LHCN-M2 (cell line): ENCODE measurements around the gene IL10RB. TPM values are rescaled to one million over a fixed set of nuclear protein-coding genes. Genes with fewer than 3 reads are reported as not detected.
"Not testable (repeated sequence)": the region's sequence is repeated elsewhere in the genome, so short reads cannot be mapped to it uniquely, and the experiment has no call there.

Source experiments
- DNase-seq: peaks from one replicate; pipeline ENCODE4 v3.0.0-alpha.2; 2012; ENCODE audit warnings: low read depth
- total RNA-seq: library from RNA; depleted of rRNA; stranded (reverse); fragments of >200 nt; gene quantifications from 2 replicates; pipeline ENCODE4 v1.2.3, GENCODE V29; 2014

IL10RB gene
- total RNA-seq, 1 experiment from 2014 or later: 38.5 TPM

- no peak for DNase-seq
Observed at GRCh38 chr21:33301632-33302002, 35.5 kb downstream of the IL10RB start.

DNA sequence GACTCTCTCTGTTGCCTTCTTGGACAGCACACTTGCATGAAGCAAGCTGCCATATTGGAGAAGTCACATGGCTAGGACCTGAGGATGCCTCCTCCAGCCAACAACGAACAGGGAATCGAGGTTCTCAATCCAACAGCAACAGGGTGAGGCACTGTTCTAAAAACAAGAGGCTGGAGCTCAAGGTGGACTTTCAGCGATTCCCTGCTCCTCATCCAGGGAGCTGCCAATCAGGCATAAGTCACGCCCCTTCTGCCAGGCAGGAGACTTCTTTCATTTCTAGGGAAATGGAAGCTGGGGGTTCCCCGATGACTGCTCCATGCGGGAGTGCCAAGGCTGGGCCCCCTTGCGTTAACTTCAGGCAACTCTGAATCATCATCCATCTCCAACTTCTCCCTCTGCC lies 35.9 kb downstream of the IL10RB start:
- no peak for DNase-seq

- no peak for DNase-seq
Observed at GRCh38 chr21:33302796-33303195, 36.6 kb downstream of the IL10RB start.

DNA sequence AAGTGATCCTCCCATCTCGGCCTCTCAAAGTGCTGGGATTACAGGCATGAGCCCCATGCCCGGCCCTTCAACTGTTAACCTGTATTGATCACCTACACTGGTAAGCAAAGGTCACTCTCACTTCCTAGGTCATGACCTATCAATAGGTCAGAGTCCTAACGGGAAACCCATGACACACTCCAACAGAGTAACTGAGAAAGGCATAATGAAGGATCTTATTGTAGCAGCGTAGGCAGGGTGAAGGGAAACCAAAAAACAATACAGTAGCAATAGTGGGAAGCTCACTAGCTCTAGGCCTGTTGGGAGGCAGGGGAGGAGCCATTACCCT lies 39.1 kb downstream of the IL10RB start:
- no peak for DNase-seq

- no peak for DNase-seq
Observed at GRCh38 chr21:33305938-33306337, 39.8 kb downstream of the IL10RB start.

GRCh38 chr21:33308586-33309490 lies 42.7 kb downstream of the IL10RB start:
- DNase-seq: peak; percentile 100

DNA sequence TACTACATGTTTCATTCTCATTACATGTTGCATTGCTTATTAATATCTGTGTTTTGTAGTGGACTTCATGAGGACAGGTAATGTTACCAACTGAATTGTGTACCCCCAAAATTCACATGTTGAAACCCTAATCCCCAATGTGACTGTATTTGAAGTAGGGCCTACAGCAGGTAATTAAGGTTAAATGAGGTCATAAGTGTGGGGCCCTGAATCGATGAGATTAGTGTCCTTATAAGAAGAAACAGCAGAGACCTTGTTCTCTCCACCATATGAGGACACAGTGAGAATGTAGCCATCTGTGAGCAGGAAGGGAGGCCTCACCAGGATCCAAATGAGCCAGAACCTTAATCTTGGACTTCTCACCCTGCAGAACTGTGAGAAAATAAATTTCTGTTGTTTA lies 43.6 kb downstream of the IL10RB start:
- DNase-seq: no peak

GRCh38 chr21:33312121-33312520 lies 46.0 kb downstream of the IL10RB start:
- DNase-seq: no peak

GRCh38 chr21:33313183-33313582 lies 47.0 kb downstream of the IL10RB start:
- no peak for DNase-seq

DNA sequence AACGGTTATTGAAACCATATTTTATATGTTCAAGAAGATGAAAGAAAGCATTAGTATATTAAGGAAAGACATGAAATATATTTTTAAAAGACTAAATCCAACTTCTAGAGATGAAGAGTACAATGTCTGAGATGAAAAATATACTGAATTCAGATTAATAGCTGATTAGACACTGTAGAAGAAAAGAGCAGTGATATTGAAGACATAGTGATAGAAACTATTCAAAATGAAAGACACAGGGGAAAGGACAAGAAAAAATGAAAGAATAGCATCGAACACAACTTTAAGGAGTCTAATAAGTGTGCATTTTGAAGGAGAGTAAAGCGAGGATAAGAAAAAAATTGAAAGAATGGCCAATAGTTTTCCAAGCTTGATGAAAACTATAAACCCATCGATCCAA lies 47.4 kb downstream of the IL10RB start:
- no peak for DNase-seq

- peak; percentile 62 for DNase-seq
Observed at GRCh38 chr21:33314111-33314510, 47.9 kb downstream of the IL10RB start.

DNA sequence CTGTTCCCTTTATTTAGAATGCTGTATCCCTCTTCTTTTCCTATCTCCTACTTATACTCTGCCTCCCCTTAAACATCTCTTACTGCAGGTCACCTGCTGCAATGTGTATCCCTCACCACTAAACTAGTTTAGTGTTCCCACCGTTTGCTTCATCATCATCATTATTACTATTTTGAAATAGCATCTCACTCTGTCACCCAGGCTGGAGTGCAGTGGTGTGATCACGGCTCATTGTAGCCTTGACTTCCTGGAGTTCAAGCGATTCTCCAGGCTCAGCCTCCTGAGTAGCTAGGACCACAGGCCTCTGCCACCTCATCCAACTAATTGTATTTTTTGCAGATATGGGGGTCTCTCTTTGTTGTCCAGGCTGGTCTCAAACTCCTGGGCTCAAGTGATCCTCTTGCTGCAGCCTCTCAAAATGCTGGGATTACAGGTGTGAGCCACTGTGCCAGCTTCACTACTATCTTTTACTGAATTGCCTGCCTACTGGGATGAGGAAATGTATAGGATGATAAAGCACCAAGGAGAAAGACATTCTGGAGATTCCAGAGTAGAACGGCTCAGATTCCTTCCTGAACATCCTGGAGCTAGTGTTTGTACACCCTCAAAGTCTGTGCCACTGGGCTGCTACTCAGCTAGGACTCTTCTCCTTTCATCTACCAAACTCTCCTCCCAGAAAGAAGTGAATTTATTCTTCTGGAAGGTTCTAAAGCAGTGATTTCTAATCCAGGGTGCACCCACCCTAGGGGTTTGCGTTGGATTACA lies 50.0 kb downstream of the IL10RB start:
- DNase-seq: no peak

DNA sequence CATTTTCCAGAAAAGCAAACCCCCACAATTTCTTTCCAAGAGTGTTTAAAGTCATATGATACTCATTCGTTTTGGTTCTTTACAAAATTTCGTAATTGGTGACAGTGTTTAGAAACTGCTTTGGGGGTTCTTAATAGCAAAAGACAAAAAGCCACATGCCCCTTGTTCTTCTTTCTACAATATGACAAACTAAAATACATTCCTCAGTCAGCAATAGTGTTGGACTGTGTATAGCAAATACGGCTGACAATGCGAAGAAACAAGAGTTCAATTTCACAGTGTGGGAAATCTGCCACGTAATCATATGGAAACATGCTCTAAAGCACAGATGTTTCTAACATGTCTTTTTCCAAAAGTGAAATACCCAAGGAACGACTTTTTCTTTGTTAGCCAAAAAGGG lies 51.0 kb downstream of the IL10RB start:
- DNase-seq: no peak

- no peak for DNase-seq
Observed at GRCh38 chr21:33317786-33318486, 51.8 kb downstream of the IL10RB start.

GRCh38 chr21:33321005-33321404 lies 54.8 kb downstream of the IL10RB start:
- DNase-seq: not testable (repeated sequence)

- DNase-seq: not testable (repeated sequence)
Observed at GRCh38 chr21:33323610-33324009, 57.4 kb downstream of the IL10RB start.

DNA sequence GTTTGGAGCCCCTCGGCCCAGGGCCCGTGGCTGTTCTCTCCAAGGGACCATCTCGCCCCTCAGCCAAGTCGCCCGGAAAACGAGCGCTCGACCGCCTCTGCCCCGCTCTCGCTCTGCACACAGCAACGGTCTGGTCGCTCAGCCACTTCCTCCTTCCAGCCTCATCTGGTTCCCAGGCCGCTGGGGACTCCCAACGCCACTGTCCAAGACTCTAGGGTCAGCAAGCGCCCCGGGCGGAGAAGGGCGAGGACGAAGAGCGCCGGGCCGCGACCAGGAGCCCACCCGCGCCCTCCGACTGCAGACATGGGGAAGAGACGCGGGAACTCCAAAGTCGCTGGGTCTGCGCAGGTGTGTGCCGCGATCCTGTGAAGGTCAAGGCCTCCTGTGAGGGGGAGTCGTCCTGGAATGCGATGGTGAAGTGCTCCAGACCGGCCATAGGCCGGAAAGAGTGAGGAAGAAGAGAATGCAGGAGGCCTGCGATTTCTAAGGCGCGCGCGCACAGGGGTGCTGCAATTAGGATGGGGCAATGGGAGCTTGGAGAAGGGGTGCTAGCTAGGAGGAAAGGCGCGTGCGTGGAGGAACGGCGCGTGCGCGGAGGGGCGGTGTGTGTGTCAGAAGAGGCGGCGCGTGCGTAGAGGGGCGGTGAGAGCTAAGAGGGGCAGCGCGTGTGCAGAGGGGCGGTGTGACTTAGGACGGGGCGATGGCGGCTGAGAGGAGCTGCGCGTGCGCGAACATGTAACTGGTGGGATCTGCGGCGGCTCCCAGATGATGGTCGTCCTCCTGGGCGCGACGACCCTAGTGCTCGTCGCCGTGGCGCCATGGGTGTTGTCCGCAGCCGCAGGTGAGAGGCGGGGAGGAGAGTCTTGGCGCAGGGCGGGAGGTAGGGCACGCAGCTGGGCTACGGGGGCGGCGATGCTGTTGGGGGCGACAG lies 58.4 kb downstream of the IL10RB start, which contains the start of gene IFNAR1:
Gene IFNAR1, plus strand, starts transcription at position 680 of the 931 bp plus-strand sequence. Its CDS starts 86 bp downstream, at position 766.
- peak; percentile 96 for DNase-seq

DNA sequence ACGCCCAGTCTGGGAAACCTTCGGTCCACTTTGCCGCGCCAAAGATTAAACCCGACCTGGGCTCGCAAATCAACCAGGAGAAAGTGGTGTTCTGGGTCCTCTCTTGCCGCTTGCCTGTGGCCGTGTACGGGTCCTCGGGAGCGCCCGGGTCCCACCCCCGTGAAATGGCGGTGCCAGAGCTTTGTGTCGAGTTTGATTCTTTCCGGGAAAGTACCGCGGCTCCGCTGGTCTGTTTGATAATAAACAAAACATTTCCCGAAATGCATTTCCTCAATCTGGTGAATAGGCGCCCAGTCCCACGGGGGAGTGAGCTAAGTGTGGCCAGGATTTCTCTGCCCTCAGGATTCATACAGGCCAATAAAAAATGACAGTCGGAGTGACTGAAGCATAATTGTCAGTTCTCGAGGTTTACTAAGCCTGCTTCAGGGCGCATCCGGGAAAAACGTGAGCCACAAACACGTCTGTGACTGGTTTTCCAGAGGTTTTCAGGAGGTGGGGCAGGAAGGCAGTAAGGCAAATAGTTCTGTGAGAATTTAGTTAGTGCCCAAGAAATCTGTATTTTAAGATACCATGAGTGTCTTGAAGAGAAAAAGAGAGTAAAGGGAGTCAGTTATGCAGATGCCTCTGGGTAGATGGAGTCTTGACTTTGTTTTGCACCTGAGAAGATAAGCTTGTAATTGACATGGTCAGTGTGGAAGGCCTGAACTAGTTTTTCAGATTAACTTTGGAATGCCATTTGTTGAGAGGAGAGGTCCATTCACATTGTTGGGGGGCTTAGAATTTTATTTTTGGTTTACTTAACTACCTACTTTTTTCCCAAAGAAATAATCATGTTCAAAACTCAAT lies 59.3 kb downstream of the IL10RB start:
- peak; percentile 82 for DNase-seq

- DNase-seq: no peak
Observed at GRCh38 chr21:33327326-33327725, 61.2 kb downstream of the IL10RB start.
